HepG2 (cell line): ENCODE results near the gene SLC6A17. TPM values are rescaled to one million over a fixed set of nuclear protein-coding genes. Genes with fewer than 3 reads are reported as not detected.

Experiments
- ATAC-seq: fragments of 200-7000 bp; cut with Tn5 transposase; 3 replicates; pipeline ENCODE4 v1.9.1; 2020; ENCODE audit warnings: mild to moderate bottlenecking, moderate library complexity
- BruUV-seq: library from RNA; stranded (reverse); fragments of 400-500 nt; replicated peaks from 2 replicates; lab custom pipeline; 2021; lab: Mats Ljungman, UMichigan
- CTCF ChIA-PET: fragments of 300-600 bp; formaldehyde crosslinking; extraction: SDS; loops from one replicate; lab custom pipeline; 2021; ENCODE audit warnings: low total read pairs, inconsistent platforms, low intra/inter-chr PET ratio; lab: Yijun Ruan, JAX
- POLR2A ChIA-PET: fragments of 350-600 bp; sonication (Branson Sonifier 250); formaldehyde crosslinking; loops from one replicate; lab custom pipeline; 2020; ENCODE audit warnings: antibody characterized with exemption, inconsistent platforms; lab: Yijun Ruan, JAX
- DNase-seq: peaks from one replicate; pipeline ENCODE4 v3.0.0-alpha.2; 2015; ENCODE audit warnings: low spot score
- FAIRE-seq: peaks from 3 replicates; lab custom pipeline; 2011; peaks lifted over from hg19 to GRCh38; lab: Jason Lieb, UNC
- H2AFZ ChIP-seq: one replicate; pipeline ENCODE4 v1.6.1; 2011; ENCODE audit warnings: low read length, inconsistent platforms
- H3K27ac ChIP-seq: fragments of 300-600 bp; 3 replicates; pipeline ENCODE4 v1.8.0; 2011; ENCODE audit warnings: mixed run types, mild to moderate bottlenecking, mixed read lengths, low read length, inconsistent platforms; ENCODE audit not compliant: insufficient read depth; ENCODE audit errors: extremely low read length
- H3K27me3 ChIP-seq, 2 experiments: fragments of 200-600 bp in 1 of 2; 2 replicates in 1 of 2; 3 replicates in 1 of 2; pipeline versions ENCODE4 v1.6.0 to v1.8.0; 2011; ENCODE audit warnings: low read length in 2 of 2, mild to moderate bottlenecking in 2 of 2, moderate library complexity in 2 of 2, inconsistent platforms in 1 of 2; ENCODE audit not compliant: insufficient read depth in 2 of 2, control insufficient read depth in 1 of 2
- H3K36me3 ChIP-seq, 2 experiments: fragments of 200-600 bp in 1 of 2; replicated peaks in 1 of 2; 2 replicates in 1 of 2; 3 replicates in 1 of 2; pipeline versions ENCODE4 v1.5.1 to v1.8.0; 2011; ENCODE audit warnings: low read length in 2 of 2, inconsistent platforms in 1 of 2; ENCODE audit not compliant: insufficient read depth in 2 of 2, control insufficient read depth in 1 of 2
- H3K4me1 ChIP-seq: 2 replicates; pipeline ENCODE4 v1.5.1; 2012; ENCODE audit warnings: low read length, inconsistent platforms; ENCODE audit not compliant: insufficient read depth
- H3K4me2 ChIP-seq: 2 replicates; pipeline ENCODE4 v1.6.0; 2011; ENCODE audit warnings: low read depth, low read length, inconsistent platforms
- H3K4me3 ChIP-seq, 3 experiments: fragments of 200-600 bp in 1 of 3; sonication (generic), shearing (Covaris generic) in 1 of 3; replicated peaks in 1 of 3; 2 replicates each; pipeline ENCODE4 v1.5.1; 2011 to 2016; ENCODE audit warnings: low read length in 3 of 3, inconsistent platforms in 2 of 3, low read depth in 2 of 3, mild to moderate bottlenecking in 2 of 3, control low read depth in 1 of 3, mixed read lengths in 1 of 3; ENCODE audit not compliant: insufficient read depth in 1 of 3
- H3K79me2 ChIP-seq: one replicate; pipeline ENCODE4 v1.6.1; 2011; ENCODE audit warnings: low read length, inconsistent platforms; ENCODE audit not compliant: insufficient read depth
- H3K9ac ChIP-seq: 2 replicates; pipeline ENCODE4 v1.6.0; 2011; ENCODE audit warnings: mild to moderate bottlenecking, low read depth, low read length, inconsistent platforms; ENCODE audit not compliant: insufficient read depth
- H3K9me3 ChIP-seq: 2 replicates; pipeline ENCODE4 v1.5.1; 2012; ENCODE audit warnings: mild to moderate bottlenecking, low read length
- H4K20me1 ChIP-seq: 2 replicates; pipeline ENCODE4 v1.6.0; 2011; ENCODE audit warnings: inconsistent platforms, mild to moderate bottlenecking, low read length, moderate library complexity; ENCODE audit not compliant: insufficient read depth
- ARID4A ChIP-seq: sonication (generic); formaldehyde crosslinking; IDR thresholded peaks from 2 replicates; pipeline ENCODE4 v1.5.0; 2020; ENCODE audit warnings: mild to moderate bottlenecking, missing genetic modification reagents, borderline replicate concordance
- CCAR2 ChIP-seq: fragments of 200-400 bp; formaldehyde crosslinking; optimal IDR thresholded peaks from 2 replicates; pipeline ENCODE3; 2018; ENCODE audit warnings: low read depth, mild to moderate bottlenecking, low read length, moderate library complexity
- KDM4B ChIP-seq: sonication (generic); formaldehyde crosslinking; IDR thresholded peaks from 2 replicates; pipeline ENCODE4 v1.4.0; 2020; ENCODE audit warnings: missing genetic modification reagents
- KDM5B ChIP-seq: sonication (generic); formaldehyde crosslinking; IDR thresholded peaks from 2 replicates; pipeline ENCODE4 v1.4.0; 2020; ENCODE audit warnings: missing genetic modification reagents, mild to moderate bottlenecking, borderline replicate concordance
- NFE2L1 ChIP-seq: sonication (generic); formaldehyde crosslinking; IDR thresholded peaks from 2 replicates; pipeline ENCODE4 v1.4.0; 2020; ENCODE audit warnings: missing genetic modification reagents, mild to moderate bottlenecking, borderline replicate concordance
- THYN1 ChIP-seq: sonication (generic); formaldehyde crosslinking; IDR thresholded peaks from 2 replicates; pipeline ENCODE4 v1.8.1; 2023; ENCODE audit warnings: low read depth, mild to moderate bottlenecking, moderate library complexity, missing genetic modification reagents, borderline replicate concordance
- TMF1 ChIP-seq: sonication (generic); formaldehyde crosslinking; IDR thresholded peaks from 2 replicates; pipeline ENCODE4 v1.8.1; 2022; ENCODE audit warnings: low read depth, missing genetic modification reagents
- ZNF274 ChIP-seq: sonication (generic); formaldehyde crosslinking; IDR thresholded peaks from 2 replicates; pipeline ENCODE4 v1.5.1; 2020; ENCODE audit warnings: mild to moderate bottlenecking, missing genetic modification reagents
- ZNF678 ChIP-seq: sonication (generic); formaldehyde crosslinking; IDR thresholded peaks from 2 replicates; pipeline ENCODE4 v1.4.0; 2020; ENCODE audit warnings: mild to moderate bottlenecking, missing genetic modification reagents
- ZNF703 ChIP-seq: sonication (generic); formaldehyde crosslinking; IDR thresholded peaks from 2 replicates; pipeline ENCODE4 v1.5.1; 2020; ENCODE audit warnings: missing genetic modification reagents, mild to moderate bottlenecking, moderate library complexity, borderline replicate concordance
- ZNF780A ChIP-seq: sonication (generic); formaldehyde crosslinking; IDR thresholded peaks from 2 replicates; pipeline ENCODE4 v1.8.0; 2022; ENCODE audit warnings: mild to moderate bottlenecking, missing genetic modification reagents, moderate library complexity
- ZNF781 ChIP-seq: sonication (generic); formaldehyde crosslinking; IDR thresholded peaks from 2 replicates; pipeline ENCODE4 v1.5.1; 2020; ENCODE audit warnings: borderline replicate concordance, mild to moderate bottlenecking, missing genetic modification reagents; ENCODE audit errors: not compliant biosample characterization
- ZNF784 ChIP-seq: sonication (generic); formaldehyde crosslinking; IDR thresholded peaks from 2 replicates; pipeline ENCODE4 v1.5.1; 2020; ENCODE audit warnings: missing genetic modification reagents, mild to moderate bottlenecking, borderline replicate concordance
- ZNF792 ChIP-seq: IDR thresholded peaks from 2 replicates; pipeline ENCODE4 v1.6.1; 2016
- WGBS: methylation state at CpG from one replicate; pipeline ENCODE4 v1.1.6; 2017; ENCODE audit warnings: low lambda C conversion rate; 5-methylcytosine and 5-hydroxymethylcytosine counted together
- in situ Hi-C: cut with HindIII; loops from 2 replicates; pipeline ENCODE4 v1.10.0; 2017; ENCODE audit warnings: low pct_unique_long_range_greater_than_20kb; ENCODE audit not compliant: extremely low pct_ligation_motif_present
- intact Hi-C: fragments of 100-400 bp; cut with micrococcal nuclease; formaldehyde crosslinking; loops from one replicate; pipeline ENCODE4 v1.10.0; 2022; ENCODE audit not compliant: unreplicated experiment
- polyA plus RNA-seq, 8 experiments: library from polyadenylated mRNA; depleted of rRNA in 3 of 8; stranded (reverse) in 7 of 8; unstranded in 1 of 8; fragments of >200 nt; fragmentation: Illumina TruSeq in 4 of 8; extraction: Trizol in 4 of 8; gene quantifications; 2 replicates each; pipeline versions ENCODE4 v1.2.1 to v1.2.3, GENCODE V29; 2011 to 2016; ENCODE audit warnings: low read depth in 4 of 8, missing spikeins in 1 of 8, mixed read lengths in 1 of 8; ENCODE audit not compliant: insufficient read depth in 1 of 8
- total RNA-seq, 5 experiments: library from RNA; depleted of rRNA; stranded (reverse); fragments of >200 nt; fragmentation: Illumina TruSeq; extraction: Trizol; gene quantifications; 2 replicates each; pipeline ENCODE4 v1.2.3, GENCODE V29; 2016; ENCODE audit warnings: low read depth in 1 of 5
- TF ChIP-seq, protein P1 (sequence below): sonication (generic); formaldehyde crosslinking; IDR thresholded peaks from 2 replicates; pipeline ENCODE4 v1.9.0; 2021; ENCODE audit warnings: missing genetic modification reagents, borderline replicate concordance
- TF ChIP-seq, protein P2 (sequence below): sonication (generic); formaldehyde crosslinking; IDR thresholded peaks from 2 replicates; pipeline ENCODE4 v1.5.0; 2020; ENCODE audit warnings: mild to moderate bottlenecking, low read depth, missing genetic modification reagents, borderline replicate concordance

SLC6A17 gene
- total and polyA plus RNA-seq, 2 of the 13 experiments (the other 11 are each of a cell fraction or from before 2014, with no cell fraction given): not detected

GRCh38 chr1:110174961-110175360, 24.7 kb downstream of the SLC6A17 start:
- DNase-seq: no peak
- no peak for ATAC-seq
- H3K4me3 ChIP-seq: no peak overlapping the region
- H3K4me1 ChIP-seq: no peaks in the 10 kb centered on the region
- H3K79me2 ChIP-seq: no peaks in the 10 kb centered on the region
- peaks cover 4 to 36% of the 10 kb centered on the region in 2 experiments for H3K27me3 ChIP-seq
- intact Hi-C loops: no loop called here
- H3K9me3 ChIP-seq: no peaks in the 10 kb centered on the region
- no peak for FAIRE-seq
- no peaks in the 10 kb centered on the region for H4K20me1 ChIP-seq
- H3K27ac ChIP-seq: no peak overlapping the region
- ChIA-PET CTCF (no interaction called here), POLR2A (no interaction called here)
- 0% methylated on average over 2 of the region's 2 CpGs for WGBS
- no peak overlapping the region for H2AFZ ChIP-seq
- H3K9ac ChIP-seq: no peak overlapping the region
- H3K36me3 ChIP-seq: no peaks in the 10 kb centered on the region
- H3K4me2 ChIP-seq: no peak overlapping the region
- in situ Hi-C loops: no loop called here
- no TSS peak for BruUV-seq
- TF ChIP-seq THYN1 (CRISPR knock-in tag): no peak
- TF ChIP-seq KDM5B: no peak
- no peak for TF ChIP-seq ZNF792 (CRISPR knock-in tag)
- no peak for TF ChIP-seq ZNF274
- no peak for TF ChIP-seq ZNF678 (CRISPR knock-in tag)
- TF ChIP-seq NFE2L1 (CRISPR knock-in tag): no peak
- TF ChIP-seq ZNF703 (CRISPR knock-in tag): no peak
- TF ChIP-seq, protein P1, sequence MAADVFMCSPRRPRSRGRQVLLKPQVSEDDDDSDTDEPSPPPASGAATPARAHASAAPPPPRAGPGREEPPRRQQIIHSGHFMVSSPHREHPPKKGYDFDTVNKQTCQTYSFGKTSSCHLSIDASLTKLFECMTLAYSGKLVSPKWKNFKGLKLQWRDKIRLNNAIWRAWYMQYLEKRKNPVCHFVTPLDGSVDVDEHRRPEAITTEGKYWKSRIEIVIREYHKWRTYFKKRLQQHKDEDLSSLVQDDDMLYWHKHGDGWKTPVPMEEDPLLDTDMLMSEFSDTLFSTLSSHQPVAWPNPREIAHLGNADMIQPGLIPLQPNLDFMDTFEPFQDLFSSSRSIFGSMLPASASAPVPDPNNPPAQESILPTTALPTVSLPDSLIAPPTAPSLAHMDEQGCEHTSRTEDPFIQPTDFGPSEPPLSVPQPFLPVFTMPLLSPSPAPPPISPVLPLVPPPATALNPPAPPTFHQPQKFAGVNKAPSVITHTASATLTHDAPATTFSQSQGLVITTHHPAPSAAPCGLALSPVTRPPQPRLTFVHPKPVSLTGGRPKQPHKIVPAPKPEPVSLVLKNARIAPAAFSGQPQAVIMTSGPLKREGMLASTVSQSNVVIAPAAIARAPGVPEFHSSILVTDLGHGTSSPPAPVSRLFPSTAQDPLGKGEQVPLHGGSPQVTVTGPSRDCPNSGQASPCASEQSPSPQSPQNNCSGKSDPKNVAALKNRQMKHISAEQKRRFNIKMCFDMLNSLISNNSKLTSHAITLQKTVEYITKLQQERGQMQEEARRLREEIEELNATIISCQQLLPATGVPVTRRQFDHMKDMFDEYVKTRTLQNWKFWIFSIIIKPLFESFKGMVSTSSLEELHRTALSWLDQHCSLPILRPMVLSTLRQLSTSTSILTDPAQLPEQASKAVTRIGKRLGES (CRISPR knock-in tag): no peak
- no peak for TF ChIP-seq ZNF781 (CRISPR knock-in tag)
- TF ChIP-seq, protein P2, sequence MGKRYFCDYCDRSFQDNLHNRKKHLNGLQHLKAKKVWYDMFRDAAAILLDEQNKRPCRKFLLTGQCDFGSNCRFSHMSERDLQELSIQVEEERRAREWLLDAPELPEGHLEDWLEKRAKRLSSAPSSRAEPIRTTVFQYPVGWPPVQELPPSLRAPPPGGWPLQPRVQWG (CRISPR knock-in tag): no peak
- no peak for TF ChIP-seq ZNF780A (CRISPR knock-in tag)
- TF ChIP-seq TMF1 (CRISPR knock-in tag): no peak
- TF ChIP-seq ZNF784 (CRISPR knock-in tag): no peak
- no peak for TF ChIP-seq KDM4B
- TF ChIP-seq CCAR2: no peak
- no peak for TF ChIP-seq ARID4A (CRISPR knock-in tag)
